Heart right ventricle (tissue), 16 donors: ENCODE results near the gene CLEC16A. TPM values are rescaled to one million over a fixed set of nuclear protein-coding genes. Genes with fewer than 3 reads are reported as not detected.

Experiments used
- ATAC-seq, 8 donors: fragments of 200-7000 bp; cut with Tn5 transposase; one replicate each; pipeline ENCODE4 v1.9.1; 2020; ENCODE audit warnings: mild to moderate bottlenecking in 8 of 8, moderate library complexity in 8 of 8, moderate number of reproducible peaks in 1 of 8
- DNase-seq, 2 donors: peaks; one replicate each; pipeline ENCODE4 v3.0.0-alpha.2; 2020
- H3K27ac ChIP-seq, 10 donors: fragments of 200-600 bp; sonication (generic) in 2 of 10; one replicate each; pipeline versions ENCODE4 v1.5.0 to v1.8.0; 2020 to 2022; ENCODE audit warnings: mild to moderate bottlenecking in 3 of 10
- H3K27me3 ChIP-seq, 7 donors: fragments of 200-600 bp; one replicate each; pipeline ENCODE4 v1.8.0; 2021 to 2022; ENCODE audit warnings: mild to moderate bottlenecking in 2 of 7
- H3K36me3 ChIP-seq, 9 donors: fragments of 200-600 bp; sonication (generic) in 1 of 9; one replicate each; pipeline versions ENCODE4 v1.5.0 to v1.8.0; 2020 to 2022; ENCODE audit warnings: mild to moderate bottlenecking in 2 of 9
- H3K4me1 ChIP-seq, 9 donors: fragments of 200-600 bp; sonication (generic) in 1 of 9; one replicate each; pipeline versions ENCODE4 v1.5.0 to v1.8.0; 2020 to 2022; ENCODE audit warnings: mild to moderate bottlenecking in 4 of 9
- H3K4me3 ChIP-seq, 10 donors: fragments of 200-600 bp; sonication (generic) in 2 of 10; one replicate each; pipeline versions ENCODE4 v1.5.0 to v1.8.0; 2020 to 2022; ENCODE audit warnings: mild to moderate bottlenecking in 7 of 10, moderate library complexity in 2 of 10
- H3K9me3 ChIP-seq, 11 donors: fragments of 200-600 bp in 10 of 11; sonication (generic) in 2 of 11; one replicate each; pipeline versions ENCODE4 v1.5.0 to v1.8.0; 2013 to 2022; ENCODE audit warnings: mild to moderate bottlenecking in 2 of 11, control low read depth in 1 of 11, moderate library complexity in 1 of 11
- WGBS, 2 donors: extraction: QIAGEN DNeasy Blood & Tissue Kit; methylation state at CpG; one replicate each; pipeline ENCODE4 v1.1.7; 2013; ENCODE audit warnings: inconsistent platforms in 1 of 2; 5-methylcytosine and 5-hydroxymethylcytosine counted together
- intact Hi-C, 10 donors: fragments of 100-400 bp; cut with DNase I; formaldehyde crosslinking; loops; one replicate each; pipeline versions ENCODE4 v1.11.1 to v1.14.2; 2022
- polyA plus RNA-seq, 2 donors: library from polyadenylated mRNA; stranded (reverse); fragments of 200-250 nt; gene quantifications; one replicate each; pipeline ENCODE4 v1.2.3, GENCODE V29; 2013
- total RNA-seq, 10 donors: library from RNA; stranded (reverse); fragmentation: NEBNext Ultra II Directional in 3 of 10; extraction: Animal tissue kit (Norgen Biotek cat#: 25700) in 3 of 10; gene quantifications; one replicate each; pipeline versions ENCODE4 v1.2.1 to v1.2.4, GENCODE V29; 2021 to 2023
- TF ChIP-seq, protein P1 (sequence below), 9 donors: fragments of 200-600 bp; sonication (generic) in 2 of 9; IDR thresholded peaks; one replicate each; pipeline versions ENCODE4 v1.5.0 to v1.8.0; 2021 to 2022; ENCODE audit warnings: antibody characterized with exemption in 9 of 9, mild to moderate bottlenecking in 5 of 9, moderate library complexity in 1 of 9
- donor health status: Arrhythmogenic right ventricular cardiomyopathy.
- donor health status: ischemic (EF 13 %, LVEDD 7.1; RV severe dilation, severe dysfunction).
- donor health status: healthy with polysubstance abuse.
- donor health status: DM: no; HTN: yes; CAD: no.
- donor health status: DM: no; HTN: no; CAD: no.
- donor health status: ischemic (EF 25% LVEDD 6.9; RV normal size, moderate dysfunction).
- donor health status: ischemic (EF 25% LVEDD 5.7; RV mildly dilated, moderate dysfunction).
- donor health status: healthy.
- donor health status: DM: yes; HTN: yes; CAD: no.
- donor health status: Ischemic cardiomyopathy.
- donor health status: ischemic (EF 35%, LVEDD 5.7; RV mildly dilated, moderate dysfunction).
- donor health status: nonischemic (EF 11% LVEDD 7.7; RV severe dilation, severe dysfunction).
- donor health status: DM: yes; HTN: yes; CAD: no.
- donor health status: PGD.
- donor health status: ischemic (EF 29% LVEDD 5.4; RV normal size, mild dysfunction).
- donor health status: nonischemic (EF 23%, LVEDD 6.1; RV moderate dilation, normal function).

CLEC16A gene
- total and polyA plus RNA-seq, 12 donors = 12.1 to 30.8 (median 23.0) TPM

DNA sequence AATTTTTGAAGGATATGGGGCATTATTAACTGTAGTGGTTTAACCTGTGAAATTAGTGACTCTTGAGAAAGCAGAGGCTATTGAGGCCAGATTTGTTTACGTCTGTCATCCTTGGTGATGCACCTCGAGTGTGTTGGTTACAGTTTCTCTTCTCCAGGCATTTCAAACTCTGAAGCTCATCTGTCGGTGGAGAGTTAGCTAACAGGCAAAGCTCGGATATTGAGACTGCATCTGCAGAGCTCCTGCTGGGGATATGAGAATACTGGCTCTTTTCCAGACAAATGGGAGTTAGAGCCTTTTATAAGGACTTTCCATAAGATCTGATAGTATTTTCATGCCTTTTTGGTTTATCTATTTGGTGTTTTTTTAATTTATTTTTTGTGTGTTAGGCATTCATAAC, 6.7 kb downstream of the CLEC16A start:
- peaks cover 1 to 39% (median 20%) of the 10 kb centered on the region in 9 donors for H3K4me1 ChIP-seq
- no peaks in the 10 kb centered on the region for H3K36me3 ChIP-seq
- no peaks in the 10 kb centered on the region for H3K9me3 ChIP-seq
- TF ChIP-seq, protein P1, sequence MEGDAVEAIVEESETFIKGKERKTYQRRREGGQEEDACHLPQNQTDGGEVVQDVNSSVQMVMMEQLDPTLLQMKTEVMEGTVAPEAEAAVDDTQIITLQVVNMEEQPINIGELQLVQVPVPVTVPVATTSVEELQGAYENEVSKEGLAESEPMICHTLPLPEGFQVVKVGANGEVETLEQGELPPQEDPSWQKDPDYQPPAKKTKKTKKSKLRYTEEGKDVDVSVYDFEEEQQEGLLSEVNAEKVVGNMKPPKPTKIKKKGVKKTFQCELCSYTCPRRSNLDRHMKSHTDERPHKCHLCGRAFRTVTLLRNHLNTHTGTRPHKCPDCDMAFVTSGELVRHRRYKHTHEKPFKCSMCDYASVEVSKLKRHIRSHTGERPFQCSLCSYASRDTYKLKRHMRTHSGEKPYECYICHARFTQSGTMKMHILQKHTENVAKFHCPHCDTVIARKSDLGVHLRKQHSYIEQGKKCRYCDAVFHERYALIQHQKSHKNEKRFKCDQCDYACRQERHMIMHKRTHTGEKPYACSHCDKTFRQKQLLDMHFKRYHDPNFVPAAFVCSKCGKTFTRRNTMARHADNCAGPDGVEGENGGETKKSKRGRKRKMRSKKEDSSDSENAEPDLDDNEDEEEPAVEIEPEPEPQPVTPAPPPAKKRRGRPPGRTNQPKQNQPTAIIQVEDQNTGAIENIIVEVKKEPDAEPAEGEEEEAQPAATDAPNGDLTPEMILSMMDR (IDR thresholded peaks at IDR 0.05) = no peak
- no peak overlapping the region for H3K4me3 ChIP-seq
- ATAC-seq = no peak
- no peak overlapping the region for H3K27ac ChIP-seq
- DNase-seq = no peak
- intact Hi-C loops = no loop called here
- 57 to 67% methylated on average over 4 of the region's 4 CpGs for WGBS, 2 donors
- H3K27me3 ChIP-seq = no peaks in the 10 kb centered on the region

DNA sequence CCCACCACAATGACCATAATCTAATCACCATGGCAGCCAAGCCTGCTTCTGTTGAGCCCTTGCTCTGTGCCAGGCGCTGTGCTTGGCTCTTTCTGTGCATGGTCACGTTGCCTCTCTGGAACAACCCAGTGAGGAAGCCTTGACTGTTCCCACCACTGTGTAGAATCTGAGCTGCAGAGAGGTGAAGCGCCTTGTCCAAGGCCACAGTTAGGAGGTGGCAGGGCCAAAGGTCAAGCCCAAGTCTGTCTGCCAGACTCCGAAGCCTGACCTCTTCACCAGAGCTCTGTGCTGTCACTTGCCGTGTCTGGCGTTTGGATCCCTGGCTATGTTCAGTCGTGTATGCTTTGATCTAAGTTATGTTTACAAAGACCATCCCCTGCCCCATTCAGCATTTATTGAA, 10.5 kb downstream of the CLEC16A start:
- WGBS, 2 donors = 86 to 92% methylated on average over 7 of the region's 7 CpGs
- no peaks in the 10 kb centered on the region for H3K9me3 ChIP-seq
- H3K4me3 ChIP-seq = no peak overlapping the region
- TF ChIP-seq, protein P1 (IDR thresholded peaks at IDR 0.05) = no peak
- no peaks in the 10 kb centered on the region for H3K27me3 ChIP-seq
- H3K4me1 ChIP-seq = peaks cover 0 to 25% (median 4%) of the 10 kb centered on the region in 9 donors
- ATAC-seq (no peak), DNase-seq (no peak)
- intact Hi-C loops = no loop called here
- peaks cover 0 to 18% (median 7%) of the 10 kb centered on the region in 9 donors for H3K36me3 ChIP-seq
- H3K27ac ChIP-seq = no peak overlapping the region

DNA sequence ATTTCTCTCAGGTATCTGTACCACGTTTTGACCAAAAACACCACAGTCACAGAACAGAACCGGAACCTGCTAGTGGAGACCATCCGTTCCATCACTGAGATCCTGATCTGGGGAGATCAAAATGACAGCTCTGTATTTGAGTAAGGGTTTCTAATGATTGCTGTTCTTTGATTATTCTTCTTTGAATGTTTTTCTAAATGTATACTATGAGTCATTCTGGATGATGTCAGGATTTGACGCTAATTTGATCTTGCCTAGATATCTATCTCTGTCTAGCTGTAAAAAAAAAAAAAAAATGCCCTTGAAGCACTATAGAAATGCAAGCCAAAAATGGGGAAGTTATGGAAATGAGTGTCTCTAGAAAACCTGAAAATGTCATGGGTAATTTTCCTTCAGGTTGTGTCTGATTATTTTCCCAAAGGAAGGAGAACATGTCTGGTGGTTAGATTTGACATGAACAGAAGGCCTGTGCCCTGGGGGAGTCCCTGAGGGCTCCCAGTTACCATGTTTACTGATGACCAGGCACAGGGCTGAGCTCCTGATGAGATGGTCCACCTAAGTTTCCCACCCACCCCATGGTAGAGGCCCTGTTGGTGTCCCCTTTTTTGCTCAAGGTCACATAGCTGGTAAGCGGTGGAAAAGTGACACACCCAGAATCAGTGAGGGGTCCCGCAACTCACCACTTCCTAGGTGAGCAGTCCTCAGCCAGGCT, 13.6 kb downstream of the CLEC16A start:
- Histone ChIP-seq H3K4me1 (peaks cover 0 to 28% (median 16%) of the 10 kb centered on the region in 9 donors), H3K4me3 (no peak overlapping the region), H3K9me3 (no peaks in the 10 kb centered on the region), H3K27me3 (no peaks in the 10 kb centered on the region), H3K36me3 (peaks cover 0 to 32% (median 11%) of the 10 kb centered on the region in 9 donors), H3K27ac (no peak overlapping the region)
- 85 to 90% methylated on average over 6 of the region's 6 CpGs for WGBS, 2 donors
- intact Hi-C loops = no loop called here
- ATAC-seq = no peak
- TF ChIP-seq, protein P1 (IDR thresholded peaks at IDR 0.05) = no peak
- no peak for DNase-seq

DNA sequence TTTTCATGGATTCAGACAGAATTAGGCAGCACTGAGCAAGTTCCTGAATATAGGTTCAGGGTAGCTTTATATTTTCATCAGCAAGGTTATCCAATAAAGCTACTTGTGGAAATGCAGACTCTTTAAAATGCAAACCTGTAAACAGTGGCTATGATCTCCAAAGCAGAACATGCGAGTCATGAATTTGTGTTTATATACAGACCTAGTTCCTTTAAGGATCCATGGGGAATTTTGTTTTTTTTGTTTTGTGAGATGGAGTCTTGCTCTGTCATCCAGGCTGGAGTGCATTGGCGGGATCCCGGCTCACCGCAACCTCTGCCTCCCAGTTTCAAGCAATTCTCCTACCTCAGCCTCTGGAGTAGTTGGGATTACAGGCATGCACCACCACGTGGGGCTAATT, 14.8 kb downstream of the CLEC16A start:
- TF ChIP-seq, protein P1 (IDR thresholded peaks at IDR 0.05) = no peak
- no peak overlapping the region for H3K27ac ChIP-seq
- DNase-seq (no peak), ATAC-seq (no peak)
- H3K4me1 ChIP-seq = peaks cover 2 to 27% (median 17%) of the 10 kb centered on the region in 9 donors
- H3K36me3 ChIP-seq = peaks cover 0 to 43% (median 15%) of the 10 kb centered on the region in 9 donors
- no peaks in the 10 kb centered on the region for H3K9me3 ChIP-seq
- no peaks in the 10 kb centered on the region for H3K27me3 ChIP-seq
- WGBS, 2 donors = 88 to 89% methylated on average over 5 of the region's 5 CpGs
- intact Hi-C loops = no loop called here
- no peak overlapping the region for H3K4me3 ChIP-seq
